GM12801 (cell line): ENCODE results near the gene GALK1.

Experiments
- CTCF ChIP-seq: IDR thresholded peaks from one replicate; pipeline ENCODE4 v1.5.1; 2011; ENCODE audit warnings: control low read depth; ENCODE audit not compliant: insufficient read length; ENCODE audit errors: extremely low read depth

The GALK1 gene

DNA sequence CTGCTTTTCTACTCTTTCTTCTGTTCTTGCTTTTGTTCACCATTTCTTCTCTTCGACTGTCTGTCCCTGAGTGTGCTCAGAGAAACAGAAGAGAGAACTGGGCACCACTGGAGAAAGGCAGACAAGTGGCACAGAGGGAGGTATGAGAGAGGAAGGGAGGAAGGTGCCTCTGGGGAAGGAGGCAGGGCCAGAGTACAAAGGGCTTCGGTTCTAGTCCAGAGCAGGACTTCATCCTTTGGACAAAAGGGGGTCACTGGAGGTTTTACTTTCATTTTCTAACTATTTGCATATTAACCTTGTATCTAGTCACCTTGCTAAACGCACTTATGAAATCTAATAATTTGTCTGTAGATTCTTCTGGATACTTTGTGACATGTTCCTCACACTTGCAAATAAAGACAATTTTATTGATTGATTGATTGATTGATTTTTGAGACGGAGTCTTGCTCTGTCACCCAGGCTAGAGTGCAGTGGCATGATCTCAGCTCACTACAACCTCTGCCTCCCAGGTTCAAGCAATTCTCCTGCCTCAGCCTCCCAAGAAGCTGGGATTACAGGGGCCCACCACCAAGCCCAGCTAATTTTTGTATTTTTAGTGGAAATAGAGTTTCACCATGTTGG is 30.2 kb downstream of the GALK1 start:
- no peak for TF ChIP-seq CTCF

DNA sequence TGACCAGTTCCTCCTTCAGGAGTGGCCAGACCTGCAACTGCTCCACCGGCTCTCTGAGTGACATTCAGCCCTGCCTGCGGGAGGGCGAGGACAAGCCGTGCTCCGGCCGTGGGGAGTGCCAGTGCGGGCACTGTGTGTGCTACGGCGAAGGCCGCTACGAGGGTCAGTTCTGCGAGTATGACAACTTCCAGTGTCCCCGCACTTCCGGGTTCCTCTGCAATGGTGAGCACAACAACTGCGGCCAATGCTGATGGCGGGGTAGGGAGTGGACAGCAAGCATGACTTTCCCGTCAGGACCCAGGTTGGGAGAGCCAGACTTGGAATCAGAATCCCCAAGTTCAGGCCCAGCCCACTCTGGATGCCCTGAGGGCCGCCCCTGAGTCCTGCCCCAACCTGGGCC is 31.5 kb downstream of the GALK1 start:
- TF ChIP-seq CTCF, result no peak

DNA sequence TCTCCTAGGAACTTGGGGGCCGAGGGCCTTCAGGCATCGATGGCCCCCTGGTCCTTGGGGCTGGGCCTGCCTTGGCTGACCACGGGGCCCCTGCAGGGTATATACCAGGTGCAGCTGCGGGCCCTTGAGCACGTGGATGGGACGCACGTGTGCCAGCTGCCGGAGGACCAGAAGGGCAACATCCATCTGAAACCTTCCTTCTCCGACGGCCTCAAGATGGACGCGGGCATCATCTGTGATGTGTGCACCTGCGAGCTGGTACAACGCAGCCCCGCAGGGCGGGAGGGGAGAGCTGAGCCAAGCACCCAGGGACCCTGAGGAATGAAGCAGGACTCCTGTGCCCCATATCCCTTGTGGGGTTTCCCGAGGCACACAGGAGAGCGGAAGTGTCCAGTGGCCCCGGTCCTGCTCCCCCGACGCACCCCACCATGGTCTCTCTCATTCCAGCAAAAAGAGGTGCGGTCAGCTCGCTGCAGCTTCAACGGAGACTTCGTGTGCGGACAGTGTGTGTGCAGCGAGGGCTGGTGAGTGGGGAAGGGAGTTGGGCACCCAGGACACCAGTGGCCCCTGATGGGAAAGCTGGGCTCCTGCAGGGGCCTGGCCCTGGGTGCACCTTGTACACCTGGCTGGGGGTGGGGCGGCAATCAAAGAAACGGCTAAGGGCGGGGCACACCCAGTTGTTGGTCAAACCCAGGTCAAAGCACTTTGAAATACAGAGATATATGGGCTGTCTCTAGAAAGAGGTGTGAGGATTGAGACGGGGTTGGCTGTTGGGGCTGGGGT is 33.1 kb downstream of the GALK1 start:
- TF ChIP-seq CTCF, result no peak

DNA sequence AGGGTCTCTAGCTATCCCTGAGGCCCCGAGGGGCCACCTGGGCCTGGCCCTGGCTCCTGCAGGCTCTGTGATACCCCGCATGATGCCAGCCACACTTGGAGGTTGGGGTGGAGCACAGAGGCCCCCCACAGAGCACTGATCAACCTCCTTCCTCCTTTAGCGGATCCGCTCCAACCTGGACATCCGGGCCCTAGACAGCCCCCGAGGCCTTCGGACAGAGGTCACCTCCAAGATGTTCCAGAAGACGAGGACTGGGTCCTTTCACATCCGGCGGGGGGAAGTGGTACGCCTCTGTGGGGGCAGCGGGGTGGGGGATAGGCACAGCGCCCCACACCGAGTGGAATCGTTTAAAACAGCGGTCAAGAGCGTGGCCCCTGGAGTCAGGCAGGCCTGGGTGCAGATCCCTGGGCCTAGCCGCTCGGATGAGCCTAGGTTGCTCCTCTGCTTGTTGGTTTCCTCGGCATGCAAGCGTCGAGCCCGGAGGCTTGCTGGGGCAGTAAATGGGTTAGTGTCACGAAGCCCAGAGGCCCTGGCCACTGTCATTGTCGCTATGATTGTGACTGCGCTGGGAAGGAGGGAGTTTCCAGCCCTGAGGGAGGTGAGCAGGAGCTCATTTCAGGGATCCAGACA is 33.8 kb downstream of the GALK1 start:
- no peak for TF ChIP-seq CTCF

- no peak for TF ChIP-seq CTCF
These were observed 34.9 kb downstream of the GALK1 start for GRCh38 chr17:75730065-75730464.

GRCh38 chr17:75729351-75729750 is 35.6 kb downstream of the GALK1 start:
- no peak for TF ChIP-seq CTCF

- TF ChIP-seq CTCF, result no peak
These were observed 37.6 kb downstream of the GALK1 start for GRCh38 chr17:75727391-75727790.
